Bronchial epithelial cell (primary cell): Measurements from ENCODE around the gene ORC6. TPM values are rescaled to one million over a fixed set of nuclear protein-coding genes. Genes with fewer than 3 reads are reported as not detected.

Source experiments
- DNase-seq: peaks from one replicate; pipeline ENCODE4 v3.0.0-alpha.2; 2010; ENCODE audit warnings: low read depth
- FAIRE-seq: peaks from 2 replicates; lab custom pipeline; 2011; peaks lifted over from hg19 to GRCh38; lab: Jason Lieb, UNC
- H3K27me3 ChIP-seq: 2 replicates; pipeline ENCODE4 v1.5.1; 2011; ENCODE audit warnings: low read length; ENCODE audit not compliant: control insufficient read depth, insufficient read depth
- H3K36me3 ChIP-seq: 2 replicates; pipeline ENCODE4 v1.5.1; 2011; ENCODE audit warnings: low read length; ENCODE audit not compliant: control insufficient read depth, insufficient read depth
- H3K4me3 ChIP-seq: 2 replicates; pipeline ENCODE4 v1.5.1; 2011; ENCODE audit warnings: mild to moderate bottlenecking, low read depth, low read length, control low read depth
- CTCF ChIP-seq: IDR thresholded peaks from 2 replicates; pipeline ENCODE4 v1.5.1; 2011; ENCODE audit warnings: mild to moderate bottlenecking, moderate library complexity, low read length, control low read depth, inconsistent platforms; ENCODE audit not compliant: insufficient read depth, severe bottlenecking
- total RNA-seq: library from RNA; depleted of rRNA; stranded (reverse); fragments of >200 nt; gene quantifications from 2 replicates; pipeline ENCODE4 v1.2.1, GENCODE V29; 2014

Gene ORC6
- total RNA-seq, 1 donor from 2014 or later, result 1.3 TPM

DNA sequence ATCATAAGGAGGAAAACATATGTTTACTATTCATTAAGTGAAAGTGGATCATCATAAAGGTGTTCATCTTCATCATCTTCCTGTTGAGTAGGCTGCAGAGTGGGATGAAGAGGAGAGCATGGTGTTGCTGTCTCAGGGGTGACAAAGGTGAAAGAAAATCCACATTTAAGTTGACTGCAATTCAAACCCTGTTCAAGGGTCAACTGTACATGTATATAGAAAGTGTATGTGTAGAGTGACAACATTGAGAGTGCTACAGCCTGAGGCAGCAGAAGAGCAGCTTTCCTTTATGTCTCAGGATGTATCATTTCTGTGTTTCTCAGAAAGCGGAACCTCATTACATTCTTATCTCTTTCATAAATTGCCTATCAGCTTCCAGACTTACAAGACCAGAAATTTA is 17.2 kb downstream of the ORC6 start:
- no peaks in the 10 kb centered on the region for H3K27me3 ChIP-seq
- DNase-seq (no peak), FAIRE-seq (no peak)
- TF ChIP-seq CTCF, result no peak
- no peaks in the 10 kb centered on the region for H3K36me3 ChIP-seq
- H3K4me3 ChIP-seq, result no peak overlapping the region

DNA sequence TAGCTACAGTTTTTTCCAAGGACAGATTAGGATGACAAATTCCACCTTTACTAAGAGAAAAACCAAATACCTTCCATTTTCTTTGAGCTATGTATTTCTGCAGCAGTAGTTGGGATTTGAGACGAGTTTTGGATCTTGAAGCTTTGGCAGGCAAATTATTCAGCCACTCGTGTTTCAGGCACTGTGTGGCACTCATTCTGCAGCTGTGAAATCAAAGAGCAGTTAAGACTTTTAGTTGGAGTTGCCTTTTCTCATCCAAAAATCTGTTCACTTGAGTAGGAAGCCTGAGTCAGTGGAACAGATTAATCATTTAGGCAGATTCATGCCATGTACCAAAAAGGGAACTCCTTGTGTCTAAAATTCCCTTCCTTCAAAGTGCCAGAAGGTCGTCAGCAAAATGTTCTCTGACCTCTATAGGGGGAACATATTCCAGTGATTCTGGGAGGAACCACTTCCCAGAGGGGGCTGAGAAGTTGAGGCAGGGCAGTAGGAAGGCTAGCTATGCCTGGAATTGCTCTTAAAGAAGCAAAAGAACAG is 20.1 kb downstream of the ORC6 start:
- H3K27me3 ChIP-seq, result no peaks in the 10 kb centered on the region
- no peaks in the 10 kb centered on the region for H3K36me3 ChIP-seq
- no peak overlapping the region for H3K4me3 ChIP-seq
- FAIRE-seq (no peak), DNase-seq (no peak)
- TF ChIP-seq CTCF, result no peak

- H3K4me3 ChIP-seq, result no peak overlapping the region
- FAIRE-seq (no peak), DNase-seq (no peak)
- H3K36me3 ChIP-seq, result no peaks in the 10 kb centered on the region
- no peaks in the 10 kb centered on the region for H3K27me3 ChIP-seq
- no peak for TF ChIP-seq CTCF
These were observed 21.9 kb downstream of the ORC6 start for GRCh38 chr16:46711106-46712058.

DNA sequence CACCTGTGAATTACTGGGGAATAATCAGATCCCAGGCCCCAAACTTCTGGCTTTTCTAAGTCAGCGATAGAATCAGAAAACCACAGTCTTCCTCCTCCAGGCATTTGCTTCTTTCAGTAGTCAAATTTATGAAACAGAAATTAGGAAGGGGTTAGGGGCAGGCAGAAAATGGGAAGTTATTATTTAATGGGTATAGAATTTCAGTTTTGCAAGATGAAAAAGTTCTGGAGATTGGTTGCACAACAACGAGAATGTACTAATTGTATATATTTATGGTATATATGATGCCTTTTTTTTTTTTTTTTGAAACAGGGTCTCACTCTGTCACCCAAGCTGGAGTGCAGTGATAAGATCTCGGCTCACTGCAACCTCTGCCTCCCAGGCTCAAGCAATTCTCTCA is 23.5 kb downstream of the ORC6 start:
- DNase-seq (no peak), FAIRE-seq (no peak)
- Histone ChIP-seq H3K36me3 (no peaks in the 10 kb centered on the region), H3K4me3 (no peak overlapping the region), H3K27me3 (no peaks in the 10 kb centered on the region)
- TF ChIP-seq CTCF, result no peak

GRCh38 chr16:46713634-46714033 is 24.2 kb downstream of the ORC6 start:
- no peak for FAIRE-seq
- no peak for TF ChIP-seq CTCF
- no peaks in the 10 kb centered on the region for H3K27me3 ChIP-seq
- no peaks in the 10 kb centered on the region for H3K36me3 ChIP-seq
- no peak overlapping the region for H3K4me3 ChIP-seq
- no peak for DNase-seq
